ENCODE data around the gene GADD45B.

GADD45B gene

GRCh38 chr19:2519482-2519881 is 43.6 kb downstream of the GADD45B start:
- DNase-seq: no peak

- DNase-seq: no peak
Observed at GRCh38 chr19:2523630-2524311, 47.8 kb downstream of the GADD45B start.

- DNase-seq: no peak
Observed at GRCh38 chr19:2524361-2524839, 48.5 kb downstream of the GADD45B start.

GRCh38 chr19:2524840-2525723 is 49.2 kb downstream of the GADD45B start:
- no peak for DNase-seq

GRCh38 chr19:2527171-2527570 is 51.2 kb downstream of the GADD45B start:
- DNase-seq: no peak

GRCh38 chr19:2527686-2528085 is 51.8 kb downstream of the GADD45B start:
- no peak for DNase-seq

All from activated CD4-positive, alpha-beta T cell treated with anti-CD3 and anti-CD28 coated beads for 4 hours (primary cell).